22Rv1 (cell line): ENCODE data around the gene ZNF618.

ENCODE experiments used
- H3K27ac ChIP-seq: fragments of 450-650 bp; 2 replicates; pipeline ENCODE4 v1.5.1; 2017
- ZFX ChIP-seq: fragments of 450-650 bp; IDR thresholded peaks from 2 replicates; pipeline ENCODE4 v1.6.1; 2017; ENCODE audit warnings: antibody characterized with exemption, borderline replicate concordance
- TF ChIP-seq, protein P1 (sequence below): fragments of 450-650 bp; IDR thresholded peaks from 2 replicates; pipeline ENCODE4 v1.5.1; 2017; ENCODE audit warnings: mild to moderate bottlenecking

Gene ZNF618

DNA sequence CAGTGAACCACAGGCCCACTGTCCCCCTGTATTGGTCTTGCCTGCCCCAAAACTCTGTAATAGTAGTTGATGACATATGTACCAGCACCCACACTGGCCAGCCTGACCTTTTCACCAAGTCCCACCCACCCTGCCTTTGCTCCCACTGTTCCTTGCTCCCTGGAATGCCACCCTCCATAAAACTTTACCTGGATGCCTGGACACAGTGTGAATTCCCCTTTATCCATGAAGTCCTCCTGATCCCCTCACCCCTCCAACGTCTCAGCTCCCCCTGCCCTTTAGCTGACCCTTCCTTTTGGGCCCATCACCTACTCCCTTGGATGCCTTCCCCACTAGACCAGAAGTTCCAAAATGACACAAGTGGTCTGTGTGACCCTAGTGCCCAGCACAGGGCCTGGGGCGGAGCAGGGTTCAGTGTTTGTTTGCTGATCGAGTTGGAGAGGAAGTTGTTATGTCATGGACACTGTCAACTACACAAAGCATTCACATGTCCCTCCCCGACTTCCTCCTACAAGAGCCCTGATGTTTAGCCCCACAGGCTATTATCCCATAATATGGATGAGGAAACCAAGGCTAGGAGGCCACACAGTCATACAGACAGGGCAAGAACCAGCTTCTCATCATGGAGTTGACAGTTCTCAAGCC lies 185.8 kb downstream of the ZNF618 start:
- H3K27ac ChIP-seq, result no peak overlapping the region
- TF ChIP-seq, protein P1, sequence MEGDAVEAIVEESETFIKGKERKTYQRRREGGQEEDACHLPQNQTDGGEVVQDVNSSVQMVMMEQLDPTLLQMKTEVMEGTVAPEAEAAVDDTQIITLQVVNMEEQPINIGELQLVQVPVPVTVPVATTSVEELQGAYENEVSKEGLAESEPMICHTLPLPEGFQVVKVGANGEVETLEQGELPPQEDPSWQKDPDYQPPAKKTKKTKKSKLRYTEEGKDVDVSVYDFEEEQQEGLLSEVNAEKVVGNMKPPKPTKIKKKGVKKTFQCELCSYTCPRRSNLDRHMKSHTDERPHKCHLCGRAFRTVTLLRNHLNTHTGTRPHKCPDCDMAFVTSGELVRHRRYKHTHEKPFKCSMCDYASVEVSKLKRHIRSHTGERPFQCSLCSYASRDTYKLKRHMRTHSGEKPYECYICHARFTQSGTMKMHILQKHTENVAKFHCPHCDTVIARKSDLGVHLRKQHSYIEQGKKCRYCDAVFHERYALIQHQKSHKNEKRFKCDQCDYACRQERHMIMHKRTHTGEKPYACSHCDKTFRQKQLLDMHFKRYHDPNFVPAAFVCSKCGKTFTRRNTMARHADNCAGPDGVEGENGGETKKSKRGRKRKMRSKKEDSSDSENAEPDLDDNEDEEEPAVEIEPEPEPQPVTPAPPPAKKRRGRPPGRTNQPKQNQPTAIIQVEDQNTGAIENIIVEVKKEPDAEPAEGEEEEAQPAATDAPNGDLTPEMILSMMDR, result no peak
- no peak for TF ChIP-seq ZFX

DNA sequence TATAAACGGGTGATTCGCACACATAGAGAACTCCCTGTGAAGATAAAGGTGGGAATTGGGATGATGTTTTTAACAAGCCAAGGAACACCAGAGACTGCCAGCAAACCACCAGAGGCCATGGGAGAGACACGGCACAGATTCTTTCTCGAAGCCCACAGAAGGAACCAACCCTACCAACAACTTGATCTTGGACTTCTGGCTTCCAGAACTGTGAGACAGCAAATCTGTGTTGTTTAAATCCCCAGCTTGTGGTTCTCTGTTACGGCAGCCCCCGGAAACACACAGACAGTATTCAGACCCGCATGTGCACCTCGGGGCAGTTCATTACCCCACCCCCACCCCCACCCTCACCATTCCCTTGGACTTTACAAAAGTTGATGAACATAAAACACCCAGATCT lies 189.2 kb downstream of the ZNF618 start:
- H3K27ac ChIP-seq, result no peak overlapping the region
- TF ChIP-seq, protein P1, result no peak
- TF ChIP-seq ZFX, result no peak

DNA sequence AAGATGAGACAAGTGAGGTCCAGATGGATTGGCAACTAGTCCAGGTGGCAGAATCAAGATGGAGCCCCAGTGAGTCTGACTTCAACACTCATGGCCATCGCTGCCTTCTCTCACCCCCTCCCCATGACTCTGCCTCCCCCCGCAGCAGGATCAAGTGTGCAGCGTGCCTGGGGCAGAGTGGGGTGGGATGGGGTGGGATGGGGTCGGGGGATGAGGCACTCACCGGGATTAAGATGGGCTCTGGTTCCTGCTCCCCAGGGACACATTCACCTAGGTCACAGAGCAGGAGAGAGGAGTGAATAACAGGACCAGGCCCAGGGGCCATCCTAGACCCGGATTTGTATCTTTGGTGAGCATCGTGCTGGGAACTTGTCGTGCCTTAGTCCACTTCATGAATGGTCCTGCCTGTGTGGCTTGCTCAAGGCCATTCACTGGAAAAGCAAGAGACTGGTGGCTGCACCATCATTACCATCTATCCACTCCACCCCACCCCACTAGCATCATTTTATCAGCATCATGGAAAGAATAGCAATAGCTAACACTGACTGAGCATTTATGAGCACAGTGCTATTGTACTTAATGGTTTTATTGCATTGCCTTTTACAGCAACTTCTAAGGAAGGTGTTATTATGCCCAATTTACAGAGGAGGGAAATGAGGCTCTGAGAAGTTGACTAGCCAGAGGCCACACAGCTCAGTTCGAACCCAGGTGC lies 193.5 kb downstream of the ZNF618 start:
- TF ChIP-seq, protein P1, result no peak
- TF ChIP-seq ZFX, result no peak
- H3K27ac ChIP-seq, result 0 out of 2 replicates have a peak overlapping the region, but pooled peaks have one; percentile 23

DNA sequence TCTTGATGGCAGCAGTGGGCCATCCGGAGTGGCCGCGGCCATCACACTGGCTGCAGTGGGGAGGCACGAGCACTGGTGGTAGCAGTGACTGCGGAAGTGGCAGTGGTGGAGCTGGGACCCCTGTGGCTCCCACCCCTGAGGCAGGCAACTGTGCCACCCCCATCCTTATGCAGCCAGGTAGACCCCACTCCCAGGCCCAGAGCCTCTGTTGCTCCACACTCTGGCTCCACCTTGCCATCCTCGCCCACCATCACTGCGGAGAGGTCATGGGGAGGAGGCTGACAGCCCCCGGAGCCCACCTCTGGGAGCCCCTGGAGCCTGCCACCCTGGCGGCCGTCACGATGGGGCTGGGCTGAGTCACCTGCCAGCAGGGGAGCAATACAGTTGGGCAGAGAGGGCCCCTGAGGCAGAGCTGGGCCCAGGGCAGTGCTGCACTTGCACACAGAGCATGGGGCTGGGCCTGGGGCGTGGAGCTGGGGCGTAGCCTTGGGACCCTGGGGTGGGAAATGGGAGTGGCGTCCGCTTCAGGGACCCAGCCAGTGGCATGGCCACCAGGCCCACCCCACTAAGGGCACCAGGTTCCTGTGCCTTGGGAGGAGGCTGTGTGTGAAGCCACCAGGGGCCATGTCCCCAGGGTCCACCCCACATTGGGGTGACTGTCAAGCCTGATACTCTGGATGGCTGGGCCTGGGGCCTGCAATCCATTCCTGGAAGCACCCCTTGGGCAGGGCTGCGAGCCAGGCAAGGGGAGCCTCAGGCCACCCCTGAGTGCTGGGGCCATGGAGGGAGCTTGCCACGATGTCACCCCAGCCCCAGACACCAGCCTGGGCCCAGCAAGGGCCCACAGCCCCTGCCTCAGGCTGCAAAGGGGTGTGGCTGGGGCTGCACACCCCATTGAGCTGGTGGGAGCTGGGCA lies 194.3 kb downstream of the ZNF618 start:
- H3K27ac ChIP-seq, result no peak overlapping the region
- TF ChIP-seq, protein P1, result no peak
- TF ChIP-seq ZFX, result no peak

DNA sequence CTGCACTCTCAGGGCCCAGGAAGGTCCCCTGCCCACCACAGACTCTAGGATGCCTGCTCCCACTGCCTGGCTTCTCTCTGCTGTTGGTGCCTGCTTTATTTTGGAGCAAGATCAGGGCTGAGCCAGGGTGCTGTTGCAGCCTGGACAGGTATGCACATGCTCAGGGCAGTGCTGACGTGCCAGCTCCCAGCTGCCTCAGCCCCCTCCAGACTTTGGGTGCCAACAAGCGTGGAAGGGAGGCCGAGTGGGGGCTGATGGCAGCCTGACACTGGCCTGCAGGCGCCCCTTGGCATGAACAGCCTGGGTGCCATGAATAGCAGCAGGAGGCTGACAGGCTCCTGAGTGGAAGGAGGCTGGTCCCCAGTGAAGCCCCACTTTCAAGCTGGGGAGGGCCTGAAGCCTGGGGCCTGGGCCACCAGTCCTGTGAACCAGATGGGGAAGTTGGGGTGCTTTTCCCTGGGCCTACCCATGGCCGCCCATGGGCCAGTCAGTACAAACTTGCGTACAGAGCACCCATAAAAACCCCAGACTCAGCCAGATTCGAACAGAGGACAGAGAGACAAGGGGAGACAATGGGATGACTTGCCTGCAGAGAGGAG lies 195.2 kb downstream of the ZNF618 start:
- TF ChIP-seq, protein P1, result no peak
- no peak for TF ChIP-seq ZFX

DNA sequence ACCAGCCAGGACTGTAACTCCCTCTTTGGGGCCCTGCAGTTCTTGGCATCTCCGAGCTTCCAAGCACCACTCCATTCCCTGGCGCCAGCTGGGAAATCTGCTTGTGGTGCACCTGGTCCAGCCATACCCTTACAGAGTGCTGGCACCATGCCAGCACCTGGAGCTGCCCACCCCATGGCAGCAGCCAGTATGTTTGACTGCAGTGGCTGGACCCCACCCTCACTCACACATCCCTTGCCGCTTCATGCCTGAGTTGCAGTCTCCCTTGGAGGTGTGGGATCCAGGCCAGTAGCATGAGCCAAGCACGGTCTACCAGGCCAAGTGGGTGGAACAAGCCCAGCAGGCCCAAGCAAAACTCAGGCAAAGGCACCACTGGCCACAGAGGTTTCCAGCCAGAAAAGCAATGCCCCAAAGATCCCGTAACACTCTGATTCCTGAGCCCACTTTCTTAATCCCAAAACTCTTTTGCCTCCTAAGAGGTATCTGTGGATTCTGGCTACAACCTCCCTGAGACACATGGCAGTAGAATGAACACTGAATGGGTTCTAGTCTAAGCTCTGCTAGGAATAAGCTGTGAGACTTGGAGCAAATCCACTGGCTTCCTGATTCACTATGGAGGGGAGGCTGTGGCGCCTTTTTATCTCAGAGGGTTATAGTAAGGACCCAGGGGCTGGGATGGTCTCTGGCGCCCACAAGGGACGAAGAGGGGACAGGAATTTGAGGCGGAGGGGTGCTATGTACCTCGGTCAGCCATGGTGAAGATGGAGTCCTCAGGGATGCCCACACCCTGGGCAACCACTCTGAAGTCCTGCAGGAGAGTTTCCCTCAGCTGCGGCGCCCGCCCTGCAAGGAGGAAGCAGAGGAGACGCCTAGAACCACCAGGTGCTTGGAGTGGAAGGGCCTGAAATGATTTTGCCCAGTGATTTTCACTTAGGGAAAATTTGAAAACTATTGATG lies 196.4 kb downstream of the ZNF618 start:
- no peak for TF ChIP-seq ZFX
- TF ChIP-seq, protein P1, result no peak
- peak overlapping the region; percentile 81 for H3K27ac ChIP-seq

More for the DNA sequence above, 195.2 kb downstream of the ZNF618 start:
- H3K27ac ChIP-seq, result peak overlapping the region; percentile 81
